Activated T-cell treated with anti-CD3 and anti-CD28 coated beads, Interleukin-2, amount 50 U/mL, for 4 hours (primary cell): Measurements from ENCODE around the gene CALML3. TPM values are rescaled to one million over a fixed set of nuclear protein-coding genes. Genes with fewer than 3 reads are reported as not detected.
A peak's percentile ranks its signal among the peaks of the same experiment; 100 is the strongest.
"Not testable (repeated sequence)": the region's sequence is repeated elsewhere in the genome, so short reads cannot be mapped to it uniquely, and the experiment has no call there.

ENCODE experiments used
- ATAC-seq, 2 donors: fragments of 200-7000 bp; cut with Tn5 transposase; one replicate each; pipeline ENCODE4 v1.10.0; 2021
- DNase-seq: peaks from one replicate; pipeline ENCODE4 v3.0.0-alpha.2; 2020
- H3K27me3 Mint-ChIP-seq: one replicate; pipeline ENCODE4 v1.8.0; 2021; ENCODE audit warnings: low read depth, mixed read lengths
- H3K36me3 Mint-ChIP-seq: one replicate; pipeline ENCODE4 v1.8.0; 2022; ENCODE audit warnings: mixed read lengths; ENCODE audit not compliant: insufficient read depth
- H3K4me1 Mint-ChIP-seq: one replicate; pipeline ENCODE4 v1.8.0; 2021; ENCODE audit warnings: low read depth, mixed read lengths
- H3K4me3 Mint-ChIP-seq: one replicate; pipeline ENCODE4 v1.8.0; 2021; ENCODE audit warnings: mild to moderate bottlenecking, moderate library complexity, mixed read lengths
- H3K9me3 Mint-ChIP-seq: one replicate; pipeline ENCODE4 v1.8.0; 2021; ENCODE audit warnings: mixed read lengths
- total RNA-seq, 3 donors: library from RNA; stranded (reverse); gene quantifications; one replicate each; pipeline ENCODE4 v1.2.1, GENCODE V29; 2021

CALML3 gene
- total RNA-seq, 3 donors from 2014 or later, result not detected

- no peaks in the 10 kb centered on the region for H3K36me3 Mint-ChIP-seq
- peaks cover 1% of the 10 kb centered on the region for H3K27me3 Mint-ChIP-seq
- ATAC-seq, result no peak
- H3K9me3 Mint-ChIP-seq, result no peaks in the 10 kb centered on the region
- peaks cover 20% of the 10 kb centered on the region for H3K4me1 Mint-ChIP-seq
- DNase-seq, result no peak
- no peak overlapping the region for H3K4me3 Mint-ChIP-seq
These were observed 28.8 kb downstream of the CALML3 start for GRCh38 chr10:5553400-5554170.

GRCh38 chr10:5555021-5555510 lies 30.3 kb downstream of the CALML3 start:
- no peak for DNase-seq
- H3K27me3 Mint-ChIP-seq, result peaks cover 1% of the 10 kb centered on the region
- H3K9me3 Mint-ChIP-seq, result no peaks in the 10 kb centered on the region
- H3K4me3 Mint-ChIP-seq, result no peak overlapping the region
- no peak for ATAC-seq
- no peaks in the 10 kb centered on the region for H3K36me3 Mint-ChIP-seq
- peaks cover 20% of the 10 kb centered on the region for H3K4me1 Mint-ChIP-seq

- H3K4me3 Mint-ChIP-seq, result no peak overlapping the region
- no peak for ATAC-seq
- H3K36me3 Mint-ChIP-seq, result no peaks in the 10 kb centered on the region
- H3K9me3 Mint-ChIP-seq, result no peaks in the 10 kb centered on the region
- no peak for DNase-seq
- peaks cover 1% of the 10 kb centered on the region for H3K27me3 Mint-ChIP-seq
- H3K4me1 Mint-ChIP-seq, result peaks cover 20% of the 10 kb centered on the region
These were observed 31.1 kb downstream of the CALML3 start for GRCh38 chr10:5555881-5556280.

- Mint-ChIP-seq H3K4me1 (peaks cover 17% of the 10 kb centered on the region), H3K27me3 (peaks cover 1% of the 10 kb centered on the region), H3K9me3 (no peaks in the 10 kb centered on the region), H3K36me3 (no peaks in the 10 kb centered on the region), H3K4me3 (no peak overlapping the region)
- DNase-seq (no peak), ATAC-seq (no peak)
These were observed 31.8 kb downstream of the CALML3 start for GRCh38 chr10:5556576-5556975.

- peaks cover 1% of the 10 kb centered on the region for H3K27me3 Mint-ChIP-seq
- ATAC-seq (no peak), DNase-seq (no peak)
- H3K9me3 Mint-ChIP-seq, result no peaks in the 10 kb centered on the region
- H3K4me3 Mint-ChIP-seq, result no peak overlapping the region
- H3K36me3 Mint-ChIP-seq, result no peaks in the 10 kb centered on the region
- peaks cover 11% of the 10 kb centered on the region for H3K4me1 Mint-ChIP-seq
These were observed 32.4 kb downstream of the CALML3 start for GRCh38 chr10:5557040-5557721.

GRCh38 chr10:5557799-5558771 lies 33.3 kb downstream of the CALML3 start:
- Mint-ChIP-seq H3K36me3 (no peaks in the 10 kb centered on the region), H3K4me3 (no peak overlapping the region), H3K27me3 (peaks cover 1% of the 10 kb centered on the region), H3K4me1 (peaks cover 2% of the 10 kb centered on the region), H3K9me3 (no peaks in the 10 kb centered on the region)
- ATAC-seq, result no peak
- no peak for DNase-seq

- ATAC-seq, H3K36me3 Mint-ChIP-seq, H3K9me3 Mint-ChIP-seq, H3K4me1 Mint-ChIP-seq, H3K27me3 Mint-ChIP-seq, DNase-seq, H3K4me3 Mint-ChIP-seq: not testable (repeated sequence)
These were observed 34.3 kb downstream of the CALML3 start for GRCh38 chr10:5559022-5559421.

- Mint-ChIP-seq H3K4me1 (peaks cover 10% of the 10 kb centered on the region), H3K9me3 (no peaks in the 10 kb centered on the region), H3K4me3 (no peak overlapping the region), H3K27me3 (peaks cover under 1% of the 10 kb centered on the region), H3K36me3 (no peaks in the 10 kb centered on the region)
- DNase-seq (no peak), ATAC-seq (no peak)
These were observed 34.9 kb downstream of the CALML3 start for GRCh38 chr10:5559642-5560141.

- H3K4me3 Mint-ChIP-seq, result no peak overlapping the region
- no peak for DNase-seq
- H3K36me3 Mint-ChIP-seq, result no peaks in the 10 kb centered on the region
- peaks cover 16% of the 10 kb centered on the region for H3K4me1 Mint-ChIP-seq
- H3K27me3 Mint-ChIP-seq, result no peaks in the 10 kb centered on the region
- ATAC-seq, result no peak
- H3K9me3 Mint-ChIP-seq, result no peaks in the 10 kb centered on the region
These were observed 35.5 kb downstream of the CALML3 start for GRCh38 chr10:5560142-5560816.

GRCh38 chr10:5560817-5561703 lies 36.3 kb downstream of the CALML3 start:
- DNase-seq (no peak), ATAC-seq (no peak)
- no peaks in the 10 kb centered on the region for H3K36me3 Mint-ChIP-seq

GRCh38 chr10:5561704-5562645 lies 37.2 kb downstream of the CALML3 start:
- H3K36me3 Mint-ChIP-seq, result no peaks in the 10 kb centered on the region
- H3K27me3 Mint-ChIP-seq, result no peaks in the 10 kb centered on the region
- H3K9me3 Mint-ChIP-seq, result no peaks in the 10 kb centered on the region
- ATAC-seq, result no peak
- H3K4me1 Mint-ChIP-seq, result peaks cover 30% of the 10 kb centered on the region
- H3K4me3 Mint-ChIP-seq, result no peak overlapping the region
- no peak for DNase-seq

More at GRCh38 chr10:5560817-5561703, 36.3 kb downstream of the CALML3 start:
- Mint-ChIP-seq H3K4me1 (peaks cover 22% of the 10 kb centered on the region), H3K4me3 (no peak overlapping the region), H3K27me3 (no peaks in the 10 kb centered on the region), H3K9me3 (no peaks in the 10 kb centered on the region)

GRCh38 chr10:5563321-5563961 lies 38.7 kb downstream of the CALML3 start:
- Mint-ChIP-seq H3K27me3 (no peaks in the 10 kb centered on the region), H3K4me3 (peak overlapping the region; percentile 73), H3K36me3 (no peaks in the 10 kb centered on the region), H3K4me1 (peaks cover 30% of the 10 kb centered on the region), H3K9me3 (no peaks in the 10 kb centered on the region)
- DNase-seq (no peak), ATAC-seq (no peak)
